AG04450 (cell line): Measurements from ENCODE around the gene PNMA8B. TPM values are rescaled to one million over a fixed set of nuclear protein-coding genes. Genes with fewer than 3 reads are reported as not detected.
A peak's percentile ranks its signal among the peaks of the same experiment; 100 is the strongest.

Source experiments
- CTCF ChIA-PET: fragments of 300-600, 350-600 bp; formaldehyde crosslinking; extraction: SDS; loops from one replicate; lab custom pipeline; 2022; ENCODE audit warnings: antibody characterized with exemption, inconsistent platforms; lab: Charles Lee
- POLR2A ChIA-PET: fragments of 350-600 bp; formaldehyde crosslinking; extraction: SDS; loops from one replicate; lab custom pipeline; 2021; ENCODE audit warnings: antibody characterized with exemption, inconsistent platforms; lab: Yijun Ruan, JAX
- DNase-seq: peaks from one replicate; pipeline ENCODE4 v3.0.0-alpha.2; 2011; ENCODE audit warnings: low read depth, low spot score
- H3K27ac ChIP-seq: one replicate; pipeline ENCODE4 v1.5.1; 2012; ENCODE audit warnings: low read depth, low read length, control low read depth
- H3K27me3 ChIP-seq: one replicate; pipeline ENCODE4 v1.6.0; 2012; ENCODE audit warnings: low read length; ENCODE audit not compliant: control insufficient read depth, insufficient read depth
- H3K4me3 ChIP-seq: 2 replicates; pipeline ENCODE4 v1.5.1; 2011; ENCODE audit warnings: mild to moderate bottlenecking, low read depth, low read length, control low read depth
- H3K9me3 ChIP-seq: 2 replicates; pipeline ENCODE4 v1.5.1; 2012; ENCODE audit warnings: low read length; ENCODE audit not compliant: control insufficient read depth, insufficient read depth
- polyA plus RNA-seq: library from polyadenylated mRNA; depleted of rRNA; stranded (reverse); fragments of >200 nt; gene quantifications from 2 replicates; pipeline ENCODE4 v1.2.3, GENCODE V29; 2011
- TF ChIP-seq, protein P1 (sequence below): IDR thresholded peaks from 2 replicates; pipeline ENCODE4 v1.5.1; 2011; ENCODE audit warnings: low read depth, low read length, control low read depth, inconsistent platforms

Gene PNMA8B
- polyA plus RNA-seq, 1 experiment = 0.17 TPM

DNA sequence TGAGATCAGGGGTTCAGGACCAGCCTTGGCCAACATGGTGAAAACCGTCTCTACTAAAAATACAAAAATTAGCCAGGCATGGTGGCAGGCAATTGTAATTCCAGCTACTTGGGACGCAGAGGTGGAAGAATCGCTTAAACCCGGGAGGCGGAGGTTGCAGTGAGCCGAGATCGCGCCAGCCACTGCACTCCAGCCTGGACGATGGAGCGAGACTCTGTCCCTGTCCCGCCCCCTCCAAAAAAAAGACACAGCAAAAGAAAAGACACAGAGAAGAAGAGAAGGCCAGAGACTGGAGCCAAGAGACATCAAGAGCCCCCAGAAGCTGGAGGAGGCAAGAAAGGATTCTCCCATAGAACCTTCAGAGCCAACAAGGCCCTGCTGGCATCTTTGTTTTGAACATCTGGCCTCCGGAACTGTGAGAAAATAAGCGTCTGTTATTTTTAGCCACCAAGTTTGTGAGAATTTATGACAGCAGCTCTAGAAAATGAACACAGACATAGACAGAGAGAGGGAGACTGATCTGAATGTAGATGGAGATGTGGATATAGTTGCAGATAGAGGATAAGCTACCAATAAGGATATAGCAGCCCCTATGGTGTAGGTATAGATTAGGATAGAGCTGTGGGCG, 25.7 kb upstream of the PNMA8B start:
- Histone ChIP-seq H3K4me3 (no peak overlapping the region), H3K27me3 (peaks cover 8% of the 10 kb centered on the region), H3K27ac (no peak overlapping the region), H3K9me3 (no peaks in the 10 kb centered on the region)
- TF ChIP-seq, protein P1, sequence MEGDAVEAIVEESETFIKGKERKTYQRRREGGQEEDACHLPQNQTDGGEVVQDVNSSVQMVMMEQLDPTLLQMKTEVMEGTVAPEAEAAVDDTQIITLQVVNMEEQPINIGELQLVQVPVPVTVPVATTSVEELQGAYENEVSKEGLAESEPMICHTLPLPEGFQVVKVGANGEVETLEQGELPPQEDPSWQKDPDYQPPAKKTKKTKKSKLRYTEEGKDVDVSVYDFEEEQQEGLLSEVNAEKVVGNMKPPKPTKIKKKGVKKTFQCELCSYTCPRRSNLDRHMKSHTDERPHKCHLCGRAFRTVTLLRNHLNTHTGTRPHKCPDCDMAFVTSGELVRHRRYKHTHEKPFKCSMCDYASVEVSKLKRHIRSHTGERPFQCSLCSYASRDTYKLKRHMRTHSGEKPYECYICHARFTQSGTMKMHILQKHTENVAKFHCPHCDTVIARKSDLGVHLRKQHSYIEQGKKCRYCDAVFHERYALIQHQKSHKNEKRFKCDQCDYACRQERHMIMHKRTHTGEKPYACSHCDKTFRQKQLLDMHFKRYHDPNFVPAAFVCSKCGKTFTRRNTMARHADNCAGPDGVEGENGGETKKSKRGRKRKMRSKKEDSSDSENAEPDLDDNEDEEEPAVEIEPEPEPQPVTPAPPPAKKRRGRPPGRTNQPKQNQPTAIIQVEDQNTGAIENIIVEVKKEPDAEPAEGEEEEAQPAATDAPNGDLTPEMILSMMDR = no peak
- ChIA-PET POLR2A (no interaction called here), CTCF (interaction anchor here (1.0 to 1.1 kb wide), 2 partner anchors 9 to 22 kb away, joined by 3 to 4 read pairs; no protein-coding TSS in a partner anchor)
- no peak for DNase-seq

DNA sequence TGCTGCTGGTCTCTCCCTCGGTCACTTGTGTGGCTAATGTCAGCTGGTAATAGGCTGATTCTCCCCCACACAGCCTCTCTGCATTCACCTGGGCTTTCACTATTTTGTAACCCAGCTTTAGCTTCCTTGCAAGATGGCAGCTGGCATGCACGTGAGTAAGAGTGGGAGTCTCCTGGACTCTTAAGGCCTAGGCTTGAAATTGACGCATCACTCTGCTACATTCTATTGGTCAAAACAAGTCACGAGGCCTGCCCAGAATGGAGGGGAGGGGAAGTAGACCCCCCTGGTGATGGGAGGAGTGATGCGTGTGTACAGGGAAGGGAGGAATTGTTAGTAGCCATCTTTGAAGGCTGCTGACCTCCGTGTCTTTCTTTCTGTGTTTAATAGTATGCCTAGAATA, 24.9 kb upstream of the PNMA8B start:
- Histone ChIP-seq H3K27me3 (peaks cover 5% of the 10 kb centered on the region), H3K9me3 (no peaks in the 10 kb centered on the region), H3K4me3 (no peak overlapping the region), H3K27ac (no peak overlapping the region)
- no peak for DNase-seq
- POLR2A ChIA-PET = no interaction called here
- CTCF ChIA-PET = interaction anchor here (0.9 to 1.7 kb wide), 3 partner anchors 9 to 22 kb away, joined by 3 to 9 read pairs (median 4); no protein-coding TSS in a partner anchor
- TF ChIP-seq, protein P1 = no peak

DNA sequence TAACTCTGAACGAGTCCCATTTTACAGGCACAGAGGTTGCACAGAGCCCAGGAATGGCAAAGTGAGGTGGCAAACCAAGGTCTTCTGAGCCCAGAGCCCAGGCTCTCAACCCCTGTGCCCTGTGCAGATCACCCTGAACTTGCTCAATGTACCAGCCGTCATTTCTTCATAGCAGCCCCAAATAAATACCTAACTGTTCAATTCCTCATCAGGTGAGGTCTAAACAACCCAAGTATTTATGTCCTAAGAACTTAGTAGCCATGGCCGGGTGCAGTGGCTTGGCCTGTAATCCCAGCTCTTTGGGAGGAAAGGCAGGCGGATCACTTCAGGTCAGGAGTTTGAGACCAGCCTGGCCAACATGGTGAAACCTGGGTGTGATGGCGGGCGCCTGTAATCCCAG, 21.8 kb upstream of the PNMA8B start:
- no peak overlapping the region for H3K4me3 ChIP-seq
- DNase-seq = no peak
- H3K27ac ChIP-seq = no peak overlapping the region
- peaks cover 5% of the 10 kb centered on the region for H3K27me3 ChIP-seq
- POLR2A ChIA-PET = no interaction called here
- CTCF ChIA-PET = interaction anchor here (0.6 to 2.9 kb wide), 7 partner anchors 11 to 866 kb away, joined by 3 to 23 read pairs (median 4); partner anchors contain the start of gene CCDC8
- no peaks in the 10 kb centered on the region for H3K9me3 ChIP-seq
- TF ChIP-seq, protein P1 = no peak

DNA sequence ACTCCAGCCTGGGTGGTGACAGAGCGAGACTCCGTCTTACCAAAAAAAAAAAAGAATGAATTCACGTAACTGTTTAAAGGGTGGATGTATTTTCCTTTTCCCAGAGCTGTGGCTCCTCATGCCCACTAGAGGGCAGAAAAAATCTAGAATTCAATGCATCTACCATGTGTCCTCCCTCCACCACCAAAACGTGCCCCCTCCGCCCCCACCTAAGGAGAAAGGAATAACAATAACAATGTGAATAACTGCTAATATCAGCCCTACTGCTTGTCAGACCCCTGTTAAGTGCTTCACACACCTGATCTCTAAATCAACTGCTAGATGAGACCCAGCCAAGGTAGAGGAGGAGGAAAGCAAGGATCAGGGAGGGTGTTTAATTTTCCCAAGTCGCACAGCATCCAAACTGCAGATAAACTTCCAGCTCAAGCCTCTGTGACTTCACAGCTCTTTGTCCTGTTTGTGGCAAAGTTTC, 20.2 kb upstream of the PNMA8B start:
- CTCF ChIA-PET = interaction anchor here (0.5 to 2.9 kb wide), 15 partner anchors 9 to 497 kb away, joined by 3 to 23 read pairs (median 3); partner anchors contain the start of gene DACT3
- no peak for DNase-seq
- POLR2A ChIA-PET = no interaction called here
- H3K9me3 ChIP-seq = peaks cover 2% of the 10 kb centered on the region; the same call in 1 of the 2 replicates
- no peak overlapping the region for H3K4me3 ChIP-seq
- TF ChIP-seq, protein P1 = peak; percentile 71
- peaks cover 7% of the 10 kb centered on the region for H3K27me3 ChIP-seq
- H3K27ac ChIP-seq = no peak overlapping the region

DNA sequence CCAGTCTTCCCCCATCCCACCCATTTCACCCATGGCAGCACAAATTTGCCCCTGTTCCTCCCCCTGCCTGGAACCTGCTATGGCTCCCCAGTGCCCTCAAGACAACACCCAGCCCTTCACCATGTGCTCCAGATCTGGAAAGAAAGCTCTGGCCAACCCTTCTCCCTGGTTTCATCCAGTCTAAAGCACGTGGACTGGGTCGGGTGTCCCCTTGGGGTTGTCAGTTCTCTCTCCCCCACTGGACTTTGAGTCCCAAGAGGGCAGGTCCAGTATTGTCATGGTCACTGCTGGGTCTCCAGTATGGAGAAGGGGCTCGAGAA, 19.6 kb upstream of the PNMA8B start:
- Histone ChIP-seq H3K4me3 (no peak overlapping the region), H3K27ac (no peak overlapping the region), H3K9me3 (peaks cover 2% of the 10 kb centered on the region; the same call in 1 of the 2 replicates), H3K27me3 (peaks cover 7% of the 10 kb centered on the region)
- TF ChIP-seq, protein P1 = no peak
- ChIA-PET CTCF (interaction anchor here (0.9 to 2.9 kb wide), 10 partner anchors 11 to 147 kb away, joined by 3 to 23 read pairs (median 3); no protein-coding TSS in a partner anchor), POLR2A (no interaction called here)
- no peak for DNase-seq
